Mammary epithelial cell (primary cell): ENCODE results near the gene VWCE.

ENCODE experiments used
- CTCF ChIP-seq, 2 donors: IDR thresholded peaks in 1 of 2; conservative IDR thresholded peaks in 1 of 2; 2 replicates each; pipeline ENCODE4 v1.5.1; 2011 to 2012; ENCODE audit warnings: inconsistent platforms in 2 of 2, low read length in 2 of 2, mild to moderate bottlenecking in 2 of 2, control low read depth in 1 of 2, low read depth in 1 of 2; ENCODE audit not compliant: insufficient read depth in 1 of 2; ENCODE audit errors: extremely low read depth in 1 of 2
- EZH2 ChIP-seq: IDR thresholded peaks from 2 replicates; pipeline ENCODE4 v1.6.1; 2012; ENCODE audit warnings: low read length, inconsistent platforms, borderline replicate concordance

DNA sequence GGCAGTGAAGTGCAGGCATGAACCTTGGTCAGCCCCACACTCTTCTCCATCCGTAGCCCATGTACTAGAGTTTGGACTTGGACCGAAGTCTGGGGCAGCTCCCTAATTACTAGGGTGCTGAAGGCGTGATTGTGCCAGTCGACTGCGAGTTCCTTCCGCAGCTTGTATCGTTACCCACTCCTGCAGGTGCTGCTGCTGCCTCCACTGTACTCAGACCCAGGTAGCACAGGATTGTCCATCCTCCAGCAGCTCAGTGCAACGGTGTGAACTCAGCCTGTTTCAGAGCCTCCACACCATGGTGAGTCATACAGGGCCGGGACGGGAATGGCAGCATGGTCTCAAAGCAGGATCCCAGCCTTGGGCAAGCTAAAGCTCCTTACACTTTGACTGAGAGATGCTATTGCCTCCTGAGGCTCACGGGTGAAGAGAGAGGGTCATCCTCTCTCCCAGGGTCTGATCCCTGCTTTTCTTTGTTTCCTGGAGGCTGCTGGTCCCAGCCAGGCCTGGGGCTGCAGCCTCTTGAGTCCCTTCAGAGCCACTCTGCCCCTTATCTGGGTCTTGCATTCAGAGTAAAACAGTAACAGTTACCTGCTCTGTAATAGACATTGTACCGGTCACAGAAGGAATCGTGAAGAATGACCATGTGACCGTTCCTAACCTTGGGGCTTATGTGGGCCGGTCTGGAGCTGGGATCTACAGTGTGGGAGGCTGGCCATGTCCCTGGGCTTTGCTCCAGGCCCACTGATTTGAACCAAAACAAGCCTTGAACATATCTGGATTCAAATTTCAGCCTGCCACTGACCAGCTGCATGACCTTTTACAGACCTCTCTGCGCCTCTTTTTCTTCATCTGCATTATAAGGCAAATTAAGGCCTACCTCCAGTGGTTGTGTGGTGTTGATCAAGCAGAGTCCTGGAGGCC lies 39.6 kb upstream of the VWCE start:
- no peak for TF ChIP-seq EZH2
- no peak for TF ChIP-seq CTCF (conservative IDR thresholded peaks at IDR 0.05 in 1 of 2, IDR thresholded peaks at IDR 0.05 in 1 of 2; ENCODE audit: extremely low read depth in 1 of 2, insufficient read depth in 1 of 2, low read depth in 1 of 2, low read length in 2 of 2)
